GM23338 (cell line): ENCODE results near the gene ALDH6A1. TPM values are rescaled to one million over a fixed set of nuclear protein-coding genes. Genes with fewer than 3 reads are reported as not detected.

Source experiments
- ATAC-seq: fragments of 200-7000 bp; cut with Tn5 transposase; 3 replicates; pipeline ENCODE4 v1.9.1; 2020
- DNase-seq: peaks from one replicate; pipeline ENCODE4 v3.0.0-alpha.2; 2015; ENCODE audit warnings: low spot score
- H2AFZ ChIP-seq: fragments of 200-600 bp; sonication (generic); 2 replicates; pipeline ENCODE4 v1.8.0; 2016; ENCODE audit warnings: antibody characterized with exemption, mild to moderate bottlenecking, moderate library complexity
- H3F3A ChIP-seq: fragments of 200-600 bp; sonication (generic); replicated peaks from 2 replicates; pipeline ENCODE4 v1.8.0; 2017; ENCODE audit warnings: antibody characterized with exemption, mixed run types, low read depth
- H3K27ac ChIP-seq: fragments of 200-600 bp; sonication (generic); 2 replicates; pipeline ENCODE4 v1.6.1; 2016; ENCODE audit warnings: low read depth
- H3K27me3 ChIP-seq: fragments of 200-600 bp; sonication (generic); 2 replicates; pipeline ENCODE4 v1.8.0; 2016; ENCODE audit warnings: mild to moderate bottlenecking, mixed run types, moderate library complexity; ENCODE audit not compliant: insufficient read depth
- H3K36me3 ChIP-seq: fragments of 200-600 bp; sonication (generic); 2 replicates; pipeline ENCODE4 v1.8.0; 2016; ENCODE audit warnings: mild to moderate bottlenecking; ENCODE audit not compliant: insufficient read depth
- H3K4me1 ChIP-seq: fragments of 200-600 bp; sonication (generic); 2 replicates; pipeline ENCODE4 v1.8.0; 2016; ENCODE audit warnings: mild to moderate bottlenecking, moderate library complexity; ENCODE audit not compliant: insufficient read depth
- H3K4me2 ChIP-seq: fragments of 200-600 bp; sonication (generic); 2 replicates; pipeline ENCODE4 v1.7.1; 2017; ENCODE audit warnings: mixed run types
- H3K4me3 ChIP-seq: fragments of 200-600 bp; sonication (generic); 2 replicates; pipeline ENCODE4 v1.6.1; 2016; ENCODE audit warnings: mixed run types
- H3K79me2 ChIP-seq: fragments of 200-600 bp; sonication (generic); replicated peaks from 2 replicates; pipeline ENCODE4 v1.8.0; 2017; ENCODE audit warnings: mild to moderate bottlenecking; ENCODE audit not compliant: insufficient read depth
- H3K9me2 ChIP-seq: fragments of 200-600 bp; sonication (generic); 2 replicates; pipeline ENCODE4 v1.8.0; 2017; ENCODE audit not compliant: insufficient read depth
- H4K20me1 ChIP-seq: fragments of 200-600 bp; sonication (generic); replicated peaks from 2 replicates; pipeline ENCODE4 v1.8.0; 2017; ENCODE audit warnings: mild to moderate bottlenecking; ENCODE audit not compliant: insufficient read depth
- H3K27ac Mint-ChIP-seq: 2 replicates; pipeline ENCODE4 v1.8.0; 2020; ENCODE audit warnings: inconsistent platforms, mild to moderate bottlenecking, moderate library complexity, mixed read lengths
- H3K27me3 Mint-ChIP-seq: 3 replicates; pipeline ENCODE4 v1.8.0; 2022; ENCODE audit warnings: low read depth, mild to moderate bottlenecking, moderate library complexity, mixed read lengths, inconsistent platforms; ENCODE audit not compliant: insufficient read depth, poor library complexity
- H3K36me3 Mint-ChIP-seq: 3 replicates; pipeline ENCODE4 v1.8.0; 2021; ENCODE audit warnings: low read depth, mild to moderate bottlenecking, inconsistent platforms, moderate library complexity, mixed read lengths
- H3K4me1 Mint-ChIP-seq: 3 replicates; pipeline ENCODE4 v1.8.0; 2020; ENCODE audit warnings: mild to moderate bottlenecking, inconsistent platforms, mixed read lengths
- H3K4me3 Mint-ChIP-seq: 3 replicates; pipeline ENCODE4 v1.8.0; 2021; ENCODE audit warnings: moderate library complexity, mild to moderate bottlenecking, inconsistent platforms, mixed read lengths
- H3K9me3 Mint-ChIP-seq: 3 replicates; pipeline ENCODE4 v1.8.0; 2020; ENCODE audit warnings: moderate library complexity, mild to moderate bottlenecking, inconsistent platforms, mixed read lengths
- CREB1 ChIP-seq: fragments of 250-450 bp; sonication (Bioruptor Pico); IDR thresholded peaks from 2 replicates; pipeline ENCODE4 v1.5.0; 2020; ENCODE audit warnings: low read depth, mild to moderate bottlenecking, moderate library complexity
- CTCF ChIP-seq, 2 experiments: fragments of 200-600 bp in 1 of 2; sonication (generic) in 1 of 2; conservative IDR thresholded peaks; 2 replicates each; pipeline versions ENCODE4 v1.5.1 to v1.6.1; 2016 to 2017; ENCODE audit warnings: antibody characterized with exemption in 2 of 2, low read depth in 2 of 2, mild to moderate bottlenecking in 2 of 2, moderate library complexity in 1 of 2
- EZH2 ChIP-seq: fragments of 200-600 bp; sonication (generic); IDR thresholded peaks from one replicate; pipeline ENCODE4 v1.8.0; 2017; ENCODE audit warnings: antibody characterized with exemption, mild to moderate bottlenecking, low read depth; ENCODE audit not compliant: unreplicated experiment
- EZH2phosphoT487 ChIP-seq: fragments of 200-600 bp; sonication (generic); IDR thresholded peaks from one replicate; pipeline ENCODE4 v1.8.1; 2018; ENCODE audit warnings: antibody characterized with exemption; ENCODE audit not compliant: unreplicated experiment
- JUNB ChIP-seq: IDR thresholded peaks from one replicate; pipeline ENCODE4 v1.6.1; 2016; ENCODE audit warnings: antibody characterized with exemption; ENCODE audit not compliant: unreplicated experiment
- NANOG ChIP-seq: IDR thresholded peaks from 2 replicates; pipeline ENCODE4 v1.6.1; 2016; ENCODE audit warnings: antibody characterized with exemption, borderline replicate concordance
- POLR2AphosphoS5 ChIP-seq: IDR thresholded peaks from 2 replicates; pipeline ENCODE4 v1.6.1; 2016; ENCODE audit warnings: antibody characterized with exemption, low read depth
- STAT1 ChIP-seq: IDR thresholded peaks from one replicate; pipeline ENCODE4 v1.6.1; 2016; ENCODE audit warnings: antibody characterized with exemption; ENCODE audit not compliant: unreplicated experiment
- ZNF114 ChIP-seq: fragments of 250-450 bp; sonication (Bioruptor Pico); IDR thresholded peaks from 2 replicates; pipeline ENCODE4 v1.5.0; 2020; ENCODE audit warnings: mild to moderate bottlenecking, moderate library complexity
- ZNF331 ChIP-seq: fragments of 250-450 bp; sonication (Bioruptor Pico); IDR thresholded peaks from 2 replicates; pipeline ENCODE4 v1.5.0; 2020; ENCODE audit warnings: low read depth, mild to moderate bottlenecking, moderate library complexity
- long read RNA-seq: library from polyadenylated mRNA; unstranded; transcript quantifications from one replicate; pipeline ENCODE4 v2.0.0, GENCODE V29; 2020; ENCODE audit not compliant: unreplicated experiment
- polyA plus RNA-seq: library from polyadenylated mRNA; unstranded; fragments of >200 nt; fragmentation: Nextera tagmentation; extraction: Ambion mirVana; gene quantifications from 2 replicates; pipeline ENCODE4 v1.2.1, GENCODE V29; 2016
- total RNA-seq: library from RNA; depleted of rRNA; stranded (reverse); fragments of >200 nt; shearing (Covaris generic); gene quantifications from 2 replicates; pipeline ENCODE4 v1.2.3, GENCODE V29; 2014; rRNA removed
- TF ChIP-seq, protein P1 (sequence below): IDR thresholded peaks from one replicate; pipeline ENCODE4 v1.6.1; 2018; ENCODE audit warnings: antibody characterized with exemption; ENCODE audit not compliant: unreplicated experiment
- TF ChIP-seq, protein P2 (sequence below): fragments of 250-450 bp; sonication (Bioruptor Pico); IDR thresholded peaks from 2 replicates; pipeline ENCODE4 v1.5.0; 2020; ENCODE audit warnings: mild to moderate bottlenecking, moderate library complexity
- TF ChIP-seq, protein P3 (sequence below): IDR thresholded peaks from 2 replicates; pipeline ENCODE4 v1.6.1; 2016; ENCODE audit warnings: antibody characterized with exemption

The ALDH6A1 gene
- total RNA-seq (20.7 and 28.0 TPM in 2 replicates), polyA plus RNA-seq (14.6 and 16.1 TPM in 2 replicates)
- long read RNA-seq, full-length matches to known transcripts: 20 of 33 reads
- long read RNA-seq, partial matches to known transcripts: 2 of 33 reads
- long read RNA-seq, other reads (novel, unspliced or antisense): 11 of 33 reads

- no peaks in the 10 kb centered on the region for H3K36me3 Mint-ChIP-seq
- H3K27ac ChIP-seq: peak within 1 kb of the TSS; percentile 96
- no peaks in the 10 kb centered on the region for H4K20me1 ChIP-seq
- peaks cover 11% of the 10 kb centered on the region for H3K4me1 Mint-ChIP-seq
- no peaks in the 10 kb centered on the region for H3F3A ChIP-seq
- TF ChIP-seq EZH2phosphoT487 (no peak), EZH2 (no peak), ZNF331 (no peak), JUNB (no peak), POLR2AphosphoS5 (peak; percentile 87), CREB1 (CRISPR knock-in tag) (peak; percentile 85), NANOG (no peak), ZNF114 (no peak), STAT1 (no peak), CTCF (conservative IDR thresholded peaks at IDR 0.05; ENCODE audit: low read depth in 2 of 2) (peak in 1 of 2 experiments; percentile 21; a peak in 2 of 4 replicates)
- TF ChIP-seq, protein P1, sequence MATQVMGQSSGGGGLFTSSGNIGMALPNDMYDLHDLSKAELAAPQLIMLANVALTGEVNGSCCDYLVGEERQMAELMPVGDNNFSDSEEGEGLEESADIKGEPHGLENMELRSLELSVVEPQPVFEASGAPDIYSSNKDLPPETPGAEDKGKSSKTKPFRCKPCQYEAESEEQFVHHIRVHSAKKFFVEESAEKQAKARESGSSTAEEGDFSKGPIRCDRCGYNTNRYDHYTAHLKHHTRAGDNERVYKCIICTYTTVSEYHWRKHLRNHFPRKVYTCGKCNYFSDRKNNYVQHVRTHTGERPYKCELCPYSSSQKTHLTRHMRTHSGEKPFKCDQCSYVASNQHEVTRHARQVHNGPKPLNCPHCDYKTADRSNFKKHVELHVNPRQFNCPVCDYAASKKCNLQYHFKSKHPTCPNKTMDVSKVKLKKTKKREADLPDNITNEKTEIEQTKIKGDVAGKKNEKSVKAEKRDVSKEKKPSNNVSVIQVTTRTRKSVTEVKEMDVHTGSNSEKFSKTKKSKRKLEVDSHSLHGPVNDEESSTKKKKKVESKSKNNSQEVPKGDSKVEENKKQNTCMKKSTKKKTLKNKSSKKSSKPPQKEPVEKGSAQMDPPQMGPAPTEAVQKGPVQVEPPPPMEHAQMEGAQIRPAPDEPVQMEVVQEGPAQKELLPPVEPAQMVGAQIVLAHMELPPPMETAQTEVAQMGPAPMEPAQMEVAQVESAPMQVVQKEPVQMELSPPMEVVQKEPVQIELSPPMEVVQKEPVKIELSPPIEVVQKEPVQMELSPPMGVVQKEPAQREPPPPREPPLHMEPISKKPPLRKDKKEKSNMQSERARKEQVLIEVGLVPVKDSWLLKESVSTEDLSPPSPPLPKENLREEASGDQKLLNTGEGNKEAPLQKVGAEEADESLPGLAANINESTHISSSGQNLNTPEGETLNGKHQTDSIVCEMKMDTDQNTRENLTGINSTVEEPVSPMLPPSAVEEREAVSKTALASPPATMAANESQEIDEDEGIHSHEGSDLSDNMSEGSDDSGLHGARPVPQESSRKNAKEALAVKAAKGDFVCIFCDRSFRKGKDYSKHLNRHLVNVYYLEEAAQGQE: no peak
- TF ChIP-seq, protein P2, sequence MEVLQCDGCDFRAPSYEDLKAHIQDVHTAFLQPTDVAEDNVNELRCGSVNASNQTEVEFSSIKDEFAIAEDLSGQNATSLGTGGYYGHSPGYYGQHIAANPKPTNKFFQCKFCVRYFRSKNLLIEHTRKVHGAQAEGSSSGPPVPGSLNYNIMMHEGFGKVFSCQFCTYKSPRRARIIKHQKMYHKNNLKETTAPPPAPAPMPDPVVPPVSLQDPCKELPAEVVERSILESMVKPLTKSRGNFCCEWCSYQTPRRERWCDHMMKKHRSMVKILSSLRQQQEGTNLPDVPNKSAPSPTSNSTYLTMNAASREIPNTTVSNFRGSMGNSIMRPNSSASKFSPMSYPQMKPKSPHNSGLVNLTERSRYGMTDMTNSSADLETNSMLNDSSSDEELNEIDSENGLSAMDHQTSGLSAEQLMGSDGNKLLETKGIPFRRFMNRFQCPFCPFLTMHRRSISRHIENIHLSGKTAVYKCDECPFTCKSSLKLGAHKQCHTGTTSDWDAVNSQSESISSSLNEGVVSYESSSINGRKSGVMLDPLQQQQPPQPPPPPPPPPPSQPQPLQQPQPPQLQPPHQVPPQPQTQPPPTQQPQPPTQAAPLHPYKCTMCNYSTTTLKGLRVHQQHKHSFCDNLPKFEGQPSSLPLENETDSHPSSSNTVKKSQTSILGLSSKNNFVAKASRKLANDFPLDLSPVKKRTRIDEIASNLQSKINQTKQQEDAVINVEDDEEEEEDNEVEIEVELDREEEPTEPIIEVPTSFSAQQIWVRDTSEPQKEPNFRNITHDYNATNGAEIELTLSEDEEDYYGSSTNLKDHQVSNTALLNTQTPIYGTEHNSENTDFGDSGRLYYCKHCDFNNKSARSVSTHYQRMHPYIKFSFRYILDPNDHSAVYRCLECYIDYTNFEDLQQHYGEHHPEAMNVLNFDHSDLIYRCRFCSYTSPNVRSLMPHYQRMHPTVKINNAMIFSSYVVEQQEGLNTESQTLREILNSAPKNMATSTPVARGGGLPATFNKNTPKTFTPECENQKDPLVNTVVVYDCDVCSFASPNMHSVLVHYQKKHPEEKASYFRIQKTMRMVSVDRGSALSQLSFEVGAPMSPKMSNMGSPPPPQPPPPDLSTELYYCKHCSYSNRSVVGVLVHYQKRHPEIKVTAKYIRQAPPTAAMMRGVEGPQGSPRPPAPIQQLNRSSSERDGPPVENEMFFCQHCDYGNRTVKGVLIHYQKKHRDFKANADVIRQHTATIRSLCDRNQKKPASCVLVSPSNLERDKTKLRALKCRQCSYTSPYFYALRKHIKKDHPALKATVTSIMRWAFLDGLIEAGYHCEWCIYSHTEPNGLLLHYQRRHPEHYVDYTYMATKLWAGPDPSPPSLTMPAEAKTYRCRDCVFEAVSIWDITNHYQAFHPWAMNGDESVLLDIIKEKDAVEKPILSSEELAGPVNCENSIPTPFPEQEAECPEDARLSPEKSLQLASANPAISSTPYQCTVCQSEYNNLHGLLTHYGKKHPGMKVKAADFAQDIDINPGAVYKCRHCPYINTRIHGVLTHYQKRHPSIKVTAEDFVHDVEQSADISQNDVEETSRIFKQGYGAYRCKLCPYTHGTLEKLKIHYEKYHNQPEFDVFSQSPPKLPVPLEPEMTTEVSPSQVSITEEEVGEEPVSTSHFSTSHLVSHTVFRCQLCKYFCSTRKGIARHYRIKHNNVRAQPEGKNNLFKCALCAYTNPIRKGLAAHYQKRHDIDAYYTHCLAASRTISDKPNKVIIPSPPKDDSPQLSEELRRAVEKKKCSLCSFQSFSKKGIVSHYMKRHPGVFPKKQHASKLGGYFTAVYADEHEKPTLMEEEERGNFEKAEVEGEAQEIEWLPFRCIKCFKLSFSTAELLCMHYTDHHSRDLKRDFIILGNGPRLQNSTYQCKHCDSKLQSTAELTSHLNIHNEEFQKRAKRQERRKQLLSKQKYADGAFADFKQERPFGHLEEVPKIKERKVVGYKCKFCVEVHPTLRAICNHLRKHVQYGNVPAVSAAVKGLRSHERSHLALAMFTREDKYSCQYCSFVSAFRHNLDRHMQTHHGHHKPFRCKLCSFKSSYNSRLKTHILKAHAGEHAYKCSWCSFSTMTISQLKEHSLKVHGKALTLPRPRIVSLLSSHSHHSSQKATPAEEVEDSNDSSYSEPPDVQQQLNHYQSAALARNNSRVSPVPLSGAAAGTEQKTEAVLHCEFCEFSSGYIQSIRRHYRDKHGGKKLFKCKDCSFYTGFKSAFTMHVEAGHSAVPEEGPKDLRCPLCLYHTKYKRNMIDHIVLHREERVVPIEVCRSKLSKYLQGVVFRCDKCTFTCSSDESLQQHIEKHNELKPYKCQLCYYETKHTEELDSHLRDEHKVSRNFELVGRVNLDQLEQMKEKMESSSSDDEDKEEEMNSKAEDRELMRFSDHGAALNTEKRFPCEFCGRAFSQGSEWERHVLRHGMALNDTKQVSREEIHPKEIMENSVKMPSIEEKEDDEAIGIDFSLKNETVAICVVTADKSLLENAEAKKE (CRISPR knock-in tag): no peak
- TF ChIP-seq, protein P3, sequence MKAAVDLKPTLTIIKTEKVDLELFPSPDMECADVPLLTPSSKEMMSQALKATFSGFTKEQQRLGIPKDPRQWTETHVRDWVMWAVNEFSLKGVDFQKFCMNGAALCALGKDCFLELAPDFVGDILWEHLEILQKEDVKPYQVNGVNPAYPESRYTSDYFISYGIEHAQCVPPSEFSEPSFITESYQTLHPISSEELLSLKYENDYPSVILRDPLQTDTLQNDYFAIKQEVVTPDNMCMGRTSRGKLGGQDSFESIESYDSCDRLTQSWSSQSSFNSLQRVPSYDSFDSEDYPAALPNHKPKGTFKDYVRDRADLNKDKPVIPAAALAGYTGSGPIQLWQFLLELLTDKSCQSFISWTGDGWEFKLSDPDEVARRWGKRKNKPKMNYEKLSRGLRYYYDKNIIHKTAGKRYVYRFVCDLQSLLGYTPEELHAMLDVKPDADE: 0 out of 2 replicates have a peak, but pooled peaks have one; percentile 53
- H3K4me3 ChIP-seq: peak within 1 kb of the TSS; percentile 96
- H3K9me3 Mint-ChIP-seq: no peaks in the 10 kb centered on the region
- no peaks in the 10 kb centered on the region for H3K9me2 ChIP-seq
- H3K27ac Mint-ChIP-seq: peak within 1 kb of the TSS; percentile 100
- peak within 1 kb of the TSS; percentile 97 for H3K4me3 Mint-ChIP-seq
- no peaks in the 10 kb centered on the region for H3K27me3 Mint-ChIP-seq
- peaks cover 7% of the 10 kb centered on the region for H3K4me1 ChIP-seq
- DNase-seq: peak; percentile 100
- peaks cover 48% of the 10 kb centered on the region for H3K79me2 ChIP-seq
- no peaks in the 10 kb centered on the region for H3K27me3 ChIP-seq
- ATAC-seq: peak; percentile 96
- peak within 1 kb of the TSS; percentile 96 for H3K4me2 ChIP-seq
- H3K36me3 ChIP-seq: no peaks in the 10 kb centered on the region
- 0 out of 2 replicates have a peak within 1 kb of the TSS, but pooled peaks have one; percentile 69 for H2AFZ ChIP-seq
These were observed at the start of gene ALDH6A1, which contains the start of gene LIN52 for GRCh38 chr14:74084277-74085046. ALDH6A1 (minus strand) TSS chr14:74084453; CDS start chr14:74084394, 59 bp downstream. LIN52 (plus strand) TSS chr14:74084956; CDS start chr14:74084975, 19 bp downstream.
